HCT116 (cell line): ENCODE measurements around the gene ARHGAP31. TPM values are rescaled to one million over a fixed set of nuclear protein-coding genes. Genes with fewer than 3 reads are reported as not detected.
A peak's percentile ranks its signal among the peaks of the same experiment; 100 is the strongest.

Experiments
- ATAC-seq: fragments of 200-7000 bp; cut with Tn5 transposase; 2 replicates; pipeline ENCODE4 v1.9.1; 2020; ENCODE audit warnings: mild to moderate bottlenecking, moderate library complexity
- BruUV-seq: library from RNA; stranded (reverse); fragments of 400-500 nt; replicated peaks from 2 replicates; lab custom pipeline; 2021; lab: Mats Ljungman, UMichigan
- CTCF ChIA-PET: fragments of 300-600 bp; sonication (Branson Sonifier 250); formaldehyde crosslinking; loops from one replicate; lab custom pipeline; 2021; ENCODE audit warnings: antibody characterized with exemption; lab: Charles Lee
- POLR2A ChIA-PET: fragments of 300-600, 350-600 bp; sonication (Branson Sonifier 250); formaldehyde crosslinking; loops from one replicate; lab custom pipeline; 2021; ENCODE audit warnings: antibody characterized with exemption; lab: Charles Lee
- RAD21 ChIA-PET, 2 experiments: fragments of 300-600 bp; sonication (Branson Sonifier 250); formaldehyde crosslinking; loops; one replicate each; lab custom pipeline; 2023; ENCODE audit warnings: low total read pairs in 2 of 2; ENCODE audit not compliant: uncharacterized antibody in 2 of 2, unreplicated experiment in 2 of 2, low non-redundant PET in 1 of 2; lab: Charles Lee
- DNase-seq: peaks from one replicate; pipeline ENCODE4 v3.0.0-alpha.2; 2010; ENCODE audit warnings: low read depth, low spot score
- H2AFZ ChIP-seq: fragments of 200-600 bp; shearing (Covaris generic), sonication (generic); 2 replicates; pipeline ENCODE4 v1.6.1; 2017; ENCODE audit warnings: low read depth, mixed run types, mixed read lengths, antibody characterized with exemption, low read length; ENCODE audit not compliant: poor library complexity, severe bottlenecking
- H3K27ac ChIP-seq: 2 replicates; pipeline ENCODE4 v1.5.1; 2012; ENCODE audit warnings: low read depth, low read length
- H3K27me3 ChIP-seq: fragments of 200-600 bp; sonication (generic); 2 replicates; pipeline ENCODE4 v1.6.1; 2016; ENCODE audit warnings: mixed run types, low read length, mixed read lengths; ENCODE audit not compliant: insufficient read depth
- H3K36me3 ChIP-seq, 2 experiments: fragments of 200-500 bp in 1 of 2; fragments of 200-600 bp in 1 of 2; sonication (Bioruptor generic) in 1 of 2; sonication (generic) in 1 of 2; 2 replicates each; pipeline versions ENCODE4 v1.5.1 to v1.6.1; 2014 to 2016; ENCODE audit warnings: low read length in 2 of 2, inconsistent platforms in 1 of 2, mixed read lengths in 1 of 2, mixed run types in 1 of 2; ENCODE audit not compliant: insufficient read depth in 2 of 2, control insufficient read depth in 1 of 2
- H3K4me1 ChIP-seq, 2 experiments: fragments of 200-600 bp in 1 of 2; sonication (generic) in 1 of 2; 2 replicates each; pipeline versions ENCODE4 v1.5.1 to v1.6.1; 2012 to 2017; ENCODE audit warnings: low read length in 2 of 2, inconsistent platforms in 1 of 2, mild to moderate bottlenecking in 1 of 2, mixed read lengths in 1 of 2, mixed run types in 1 of 2, moderate library complexity in 1 of 2; ENCODE audit not compliant: insufficient read depth in 2 of 2, control insufficient read depth in 1 of 2
- H3K4me2 ChIP-seq: fragments of 200-600 bp; sonication (generic); 2 replicates; pipeline ENCODE4 v1.6.1; 2017; ENCODE audit warnings: mixed run types, low read length, mixed read lengths
- H3K4me3 ChIP-seq, 2 experiments: fragments of 200-600 bp in 1 of 2; sonication (generic) in 1 of 2; replicated peaks in 1 of 2; 2 replicates each; pipeline ENCODE4 v1.5.1; 2011 to 2016; ENCODE audit warnings: low read length in 2 of 2, control low read depth in 1 of 2, low read depth in 1 of 2, mild to moderate bottlenecking in 1 of 2, mixed read lengths in 1 of 2, mixed run types in 1 of 2
- H3K79me2 ChIP-seq: fragments of 200-600 bp; sonication (generic); 2 replicates; pipeline ENCODE4 v1.6.1; 2017; ENCODE audit warnings: mild to moderate bottlenecking, mixed run types, low read length, moderate library complexity, mixed read lengths; ENCODE audit not compliant: insufficient read depth
- H3K9ac ChIP-seq: fragments of 200-600 bp; sonication (generic); 2 replicates; pipeline ENCODE4 v1.6.1; 2016; ENCODE audit warnings: low read length, mixed read lengths
- H3K9me2 ChIP-seq: fragments of 200-600 bp; sonication (generic), shearing (Covaris generic); 2 replicates; pipeline ENCODE4 v1.6.1; 2017; ENCODE audit warnings: mixed run types, mild to moderate bottlenecking, moderate library complexity; ENCODE audit not compliant: insufficient read depth
- H3K9me3 ChIP-seq, 2 experiments: fragments of 200-500 bp in 1 of 2; fragments of 200-600 bp in 1 of 2; sonication (Bioruptor generic) in 1 of 2; sonication (generic) in 1 of 2; 2 replicates each; pipeline ENCODE4 v1.6.1; 2014 to 2017; ENCODE audit warnings: low read length in 2 of 2, mixed read lengths in 2 of 2, inconsistent platforms in 1 of 2, low read depth in 1 of 2, mild to moderate bottlenecking in 1 of 2, mixed run types in 1 of 2, moderate library complexity in 1 of 2; ENCODE audit not compliant: control insufficient read depth in 1 of 2, insufficient read depth in 1 of 2
- H4K20me1 ChIP-seq: fragments of 200-600 bp; sonication (generic), shearing (Covaris generic); 2 replicates; pipeline ENCODE4 v1.6.1; 2017; ENCODE audit warnings: mixed run types, mild to moderate bottlenecking, moderate library complexity; ENCODE audit not compliant: insufficient read depth
- CEBPB ChIP-seq: IDR thresholded peaks from 2 replicates; pipeline ENCODE4 v1.6.1; 2012; ENCODE audit warnings: low read depth
- EGR1 ChIP-seq: IDR thresholded peaks from 2 replicates; pipeline ENCODE4 v1.6.1; 2012; ENCODE audit warnings: low read depth
- ELF1 ChIP-seq: IDR thresholded peaks from 2 replicates; pipeline ENCODE4 v1.6.1; 2012; ENCODE audit warnings: low read depth, borderline replicate concordance
- EZH2 ChIP-seq: fragments of 200-600 bp; sonication (generic); IDR thresholded peaks from 2 replicates; pipeline ENCODE4 v1.6.1; 2017; ENCODE audit warnings: antibody characterized with exemption, mixed run types
- EZH2phosphoT487 ChIP-seq: fragments of 200-600 bp; IDR thresholded peaks from 2 replicates; pipeline ENCODE4 v1.6.1; 2018; ENCODE audit warnings: antibody characterized with exemption, borderline replicate concordance
- JUND ChIP-seq: IDR thresholded peaks from 2 replicates; pipeline ENCODE4 v1.6.1; 2012
- POLR2A ChIP-seq: IDR thresholded peaks from 2 replicates; pipeline ENCODE4 v1.7.0; 2011; ENCODE audit warnings: borderline replicate concordance; ENCODE audit not compliant: insufficient read depth, insufficient read length; ENCODE audit errors: extremely low read depth
- RAD21 ChIP-seq: IDR thresholded peaks from 2 replicates; pipeline ENCODE4 v1.6.1; 2012; ENCODE audit warnings: low read depth, mild to moderate bottlenecking
- SP1 ChIP-seq: IDR thresholded peaks from 2 replicates; pipeline ENCODE4 v1.6.1; 2012; ENCODE audit warnings: low read depth
- YY1 ChIP-seq: IDR thresholded peaks from 2 replicates; pipeline ENCODE4 v1.6.1; 2011; ENCODE audit warnings: low read length, low read depth, moderate library complexity, mild to moderate bottlenecking; ENCODE audit not compliant: insufficient replicate concordance; ENCODE audit errors: extremely low read depth
- ZFX ChIP-seq: fragments of 450-650 bp; IDR thresholded peaks from 2 replicates; pipeline ENCODE4 v1.6.1; 2017
- intact Hi-C: fragments of 100-400 bp; cut with micrococcal nuclease; formaldehyde crosslinking; loops from 2 replicates; pipeline ENCODE4 v1.10.0; 2022
- total RNA-seq: library from RNA; stranded (reverse); gene quantifications from one replicate; pipeline ENCODE4 v1.2.1, GENCODE V29; 2021; ENCODE audit not compliant: unreplicated experiment
- TF ChIP-seq, protein P1 (sequence below): IDR thresholded peaks from 2 replicates; pipeline ENCODE4 v1.6.1; 2012
- TF ChIP-seq, protein P2 (sequence below): IDR thresholded peaks from 2 replicates; pipeline ENCODE4 v1.6.1; 2011; ENCODE audit warnings: mild to moderate bottlenecking, low read length, moderate library complexity; ENCODE audit not compliant: insufficient replicate concordance; ENCODE audit errors: extremely low read depth

The ARHGAP31 gene
- total RNA-seq, 1 experiment from 2014 or later: 0.93 TPM

DNA sequence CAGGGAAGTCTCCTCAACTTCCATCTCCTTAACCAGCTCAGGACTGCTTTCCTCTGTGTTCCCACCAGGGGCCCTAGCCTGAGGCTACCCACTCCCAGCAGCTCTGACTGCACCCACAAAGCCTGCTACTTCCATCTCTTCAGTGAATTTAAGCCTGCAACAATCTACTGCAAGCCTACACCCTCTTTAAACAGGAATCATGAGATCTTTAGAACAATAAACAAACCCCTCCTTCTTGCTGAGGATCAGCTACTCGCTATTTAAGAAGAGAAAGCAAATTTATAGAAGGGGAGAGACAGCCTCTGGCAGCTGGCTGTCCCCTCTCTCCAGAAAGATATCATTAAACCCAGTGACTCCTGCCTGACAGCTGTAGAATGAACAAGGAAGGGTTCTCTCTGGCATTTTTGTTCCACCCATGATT, 51.9 kb downstream of the ARHGAP31 start:
- ChIA-PET RAD21 (no interaction called here), POLR2A (no interaction called here), CTCF (no interaction called here)
- BruUV-seq: no TSS peak
- Histone ChIP-seq H3K4me3 (no peak overlapping the region), H3K4me2 (no peak overlapping the region), H3K9me2 (no peaks in the 10 kb centered on the region), H3K36me3 (no peaks in the 10 kb centered on the region), H2AFZ (no peak overlapping the region), H3K4me1 (no peaks in the 10 kb centered on the region), H4K20me1 (no peaks in the 10 kb centered on the region), H3K79me2 (no peaks in the 10 kb centered on the region), H3K27me3 (0 out of 2 replicates have a peak, but pooled peaks cover under 1% of the 10 kb centered on the region), H3K9me3 (no peaks in the 10 kb centered on the region), H3K27ac (no peak overlapping the region), H3K9ac (no peak overlapping the region)
- ATAC-seq: 0 out of 2 replicates have a peak, but pooled peaks have one; percentile 49
- no peak for DNase-seq
- intact Hi-C loops: no loop called here
- TF ChIP-seq EZH2: no peak
- no peak for TF ChIP-seq YY1
- no peak for TF ChIP-seq EZH2phosphoT487
- TF ChIP-seq ZFX: no peak
- TF ChIP-seq, protein P1, sequence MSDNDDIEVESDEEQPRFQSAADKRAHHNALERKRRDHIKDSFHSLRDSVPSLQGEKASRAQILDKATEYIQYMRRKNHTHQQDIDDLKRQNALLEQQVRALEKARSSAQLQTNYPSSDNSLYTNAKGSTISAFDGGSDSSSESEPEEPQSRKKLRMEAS: no peak
- no peak for TF ChIP-seq POLR2A
- TF ChIP-seq SP1: no peak
- TF ChIP-seq EGR1: no peak
- TF ChIP-seq, protein P2, sequence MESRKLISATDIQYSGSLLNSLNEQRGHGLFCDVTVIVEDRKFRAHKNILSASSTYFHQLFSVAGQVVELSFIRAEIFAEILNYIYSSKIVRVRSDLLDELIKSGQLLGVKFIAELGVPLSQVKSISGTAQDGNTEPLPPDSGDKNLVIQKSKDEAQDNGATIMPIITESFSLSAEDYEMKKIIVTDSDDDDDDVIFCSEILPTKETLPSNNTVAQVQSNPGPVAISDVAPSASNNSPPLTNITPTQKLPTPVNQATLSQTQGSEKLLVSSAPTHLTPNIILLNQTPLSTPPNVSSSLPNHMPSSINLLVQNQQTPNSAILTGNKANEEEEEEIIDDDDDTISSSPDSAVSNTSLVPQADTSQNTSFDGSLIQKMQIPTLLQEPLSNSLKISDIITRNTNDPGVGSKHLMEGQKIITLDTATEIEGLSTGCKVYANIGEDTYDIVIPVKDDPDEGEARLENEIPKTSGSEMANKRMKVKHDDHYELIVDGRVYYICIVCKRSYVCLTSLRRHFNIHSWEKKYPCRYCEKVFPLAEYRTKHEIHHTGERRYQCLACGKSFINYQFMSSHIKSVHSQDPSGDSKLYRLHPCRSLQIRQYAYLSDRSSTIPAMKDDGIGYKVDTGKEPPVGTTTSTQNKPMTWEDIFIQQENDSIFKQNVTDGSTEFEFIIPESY: no peak
- TF ChIP-seq CEBPB: no peak
- TF ChIP-seq RAD21: no peak
- no peak for TF ChIP-seq ELF1
- TF ChIP-seq JUND: no peak
